WTC11 (cell line): ENCODE results near the gene GLRA1.

ENCODE experiments used
- ATF1 ChIP-seq: sonication (generic); formaldehyde crosslinking; IDR thresholded peaks from 2 replicates; pipeline ENCODE4 v1.8.1; 2023; ENCODE audit warnings: mild to moderate bottlenecking, moderate library complexity, missing genetic modification reagents
- TF ChIP-seq, protein P1 (sequence below): fragments of 200-600 bp; IDR thresholded peaks from 2 replicates; pipeline ENCODE4 v1.8.0; 2022; ENCODE audit warnings: antibody characterized with exemption
- TF ChIP-seq, protein P2 (sequence below): sonication (generic); formaldehyde crosslinking; IDR thresholded peaks from 2 replicates; pipeline ENCODE4 v1.8.0; 2023; ENCODE audit warnings: mild to moderate bottlenecking, missing genetic modification reagents

DNA sequence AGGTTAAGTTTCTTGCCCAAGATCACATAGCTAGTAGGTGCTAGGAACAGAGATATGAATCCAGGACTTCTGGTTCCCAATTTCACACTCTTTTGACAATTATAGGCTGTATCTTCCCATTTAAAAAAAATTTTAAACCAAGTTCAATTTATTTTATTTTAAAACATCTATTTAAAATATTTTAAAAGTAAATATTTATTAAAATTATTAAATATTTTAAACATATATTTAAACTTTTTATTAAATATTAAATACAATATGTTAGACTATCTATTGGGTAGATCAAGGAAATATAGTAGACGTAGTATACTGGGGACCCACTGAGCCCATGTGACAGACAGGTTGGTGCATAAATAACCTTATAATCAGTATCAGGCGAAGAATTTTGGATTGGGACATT lies 54.8 kb downstream of the GLRA1 start:
- TF ChIP-seq, protein P1, sequence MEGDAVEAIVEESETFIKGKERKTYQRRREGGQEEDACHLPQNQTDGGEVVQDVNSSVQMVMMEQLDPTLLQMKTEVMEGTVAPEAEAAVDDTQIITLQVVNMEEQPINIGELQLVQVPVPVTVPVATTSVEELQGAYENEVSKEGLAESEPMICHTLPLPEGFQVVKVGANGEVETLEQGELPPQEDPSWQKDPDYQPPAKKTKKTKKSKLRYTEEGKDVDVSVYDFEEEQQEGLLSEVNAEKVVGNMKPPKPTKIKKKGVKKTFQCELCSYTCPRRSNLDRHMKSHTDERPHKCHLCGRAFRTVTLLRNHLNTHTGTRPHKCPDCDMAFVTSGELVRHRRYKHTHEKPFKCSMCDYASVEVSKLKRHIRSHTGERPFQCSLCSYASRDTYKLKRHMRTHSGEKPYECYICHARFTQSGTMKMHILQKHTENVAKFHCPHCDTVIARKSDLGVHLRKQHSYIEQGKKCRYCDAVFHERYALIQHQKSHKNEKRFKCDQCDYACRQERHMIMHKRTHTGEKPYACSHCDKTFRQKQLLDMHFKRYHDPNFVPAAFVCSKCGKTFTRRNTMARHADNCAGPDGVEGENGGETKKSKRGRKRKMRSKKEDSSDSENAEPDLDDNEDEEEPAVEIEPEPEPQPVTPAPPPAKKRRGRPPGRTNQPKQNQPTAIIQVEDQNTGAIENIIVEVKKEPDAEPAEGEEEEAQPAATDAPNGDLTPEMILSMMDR, result no peak
- no peak for TF ChIP-seq ATF1
- TF ChIP-seq, protein P2, sequence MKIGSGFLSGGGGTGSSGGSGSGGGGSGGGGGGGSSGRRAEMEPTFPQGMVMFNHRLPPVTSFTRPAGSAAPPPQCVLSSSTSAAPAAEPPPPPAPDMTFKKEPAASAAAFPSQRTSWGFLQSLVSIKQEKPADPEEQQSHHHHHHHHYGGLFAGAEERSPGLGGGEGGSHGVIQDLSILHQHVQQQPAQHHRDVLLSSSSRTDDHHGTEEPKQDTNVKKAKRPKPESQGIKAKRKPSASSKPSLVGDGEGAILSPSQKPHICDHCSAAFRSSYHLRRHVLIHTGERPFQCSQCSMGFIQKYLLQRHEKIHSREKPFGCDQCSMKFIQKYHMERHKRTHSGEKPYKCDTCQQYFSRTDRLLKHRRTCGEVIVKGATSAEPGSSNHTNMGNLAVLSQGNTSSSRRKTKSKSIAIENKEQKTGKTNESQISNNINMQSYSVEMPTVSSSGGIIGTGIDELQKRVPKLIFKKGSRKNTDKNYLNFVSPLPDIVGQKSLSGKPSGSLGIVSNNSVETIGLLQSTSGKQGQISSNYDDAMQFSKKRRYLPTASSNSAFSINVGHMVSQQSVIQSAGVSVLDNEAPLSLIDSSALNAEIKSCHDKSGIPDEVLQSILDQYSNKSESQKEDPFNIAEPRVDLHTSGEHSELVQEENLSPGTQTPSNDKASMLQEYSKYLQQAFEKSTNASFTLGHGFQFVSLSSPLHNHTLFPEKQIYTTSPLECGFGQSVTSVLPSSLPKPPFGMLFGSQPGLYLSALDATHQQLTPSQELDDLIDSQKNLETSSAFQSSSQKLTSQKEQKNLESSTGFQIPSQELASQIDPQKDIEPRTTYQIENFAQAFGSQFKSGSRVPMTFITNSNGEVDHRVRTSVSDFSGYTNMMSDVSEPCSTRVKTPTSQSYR (CRISPR knock-in tag), result no peak
